Psoas muscle (tissue), 8 donors: Measurements from ENCODE around the gene MEX3A. TPM values are rescaled to one million over a fixed set of nuclear protein-coding genes. Genes with fewer than 3 reads are reported as not detected.
A peak's percentile ranks its signal among the peaks of the same experiment; 100 is the strongest.
"Not testable (repeated sequence)": the region's sequence is repeated elsewhere in the genome, so short reads cannot be mapped to it uniquely, and the experiment has no call there.

Experiments
- ATAC-seq, 4 donors: fragments of 200-7000 bp; cut with Tn5 transposase; one replicate each; pipeline ENCODE4 v1.9.1; 2020; ENCODE audit warnings: moderate library complexity in 3 of 4, mild to moderate bottlenecking in 2 of 4
- DNase-seq, 2 donors: peaks; one replicate each; pipeline ENCODE4 v3.0.0-alpha.2; 2020
- H3K27ac ChIP-seq: fragments of 200-600 bp; one replicate; pipeline ENCODE4 v1.8.0; 2022
- H3K27me3 ChIP-seq, 3 donors: fragments of 200-600 bp in 1 of 3; one replicate each; pipeline versions ENCODE4 v1.6.1 to v1.8.0; 2013 to 2022; ENCODE audit warnings: low read length in 2 of 3, mild to moderate bottlenecking in 2 of 3, moderate library complexity in 1 of 3; ENCODE audit not compliant: insufficient read depth in 3 of 3
- H3K36me3 ChIP-seq, 2 donors: fragments of 200-600 bp in 1 of 2; one replicate each; pipeline versions ENCODE4 v1.6.1 to v1.8.0; 2013 to 2022; ENCODE audit warnings: low read depth in 1 of 2, mild to moderate bottlenecking in 1 of 2, moderate library complexity in 1 of 2; ENCODE audit not compliant: insufficient read depth in 1 of 2
- H3K4me1 ChIP-seq: fragments of 200-600 bp; one replicate; pipeline ENCODE4 v1.8.0; 2022
- H3K4me3 ChIP-seq: fragments of 200-600 bp; one replicate; pipeline ENCODE4 v1.8.0; 2022; ENCODE audit warnings: mild to moderate bottlenecking
- H3K9me3 ChIP-seq: fragments of 200-600 bp; one replicate; pipeline ENCODE4 v1.8.0; 2022
- CTCF ChIP-seq: fragments of 200-600 bp; IDR thresholded peaks from one replicate; pipeline ENCODE4 v1.8.0; 2022; ENCODE audit warnings: antibody characterized with exemption
- WGBS, 3 donors: extraction: QIAGEN DNeasy Blood & Tissue Kit; methylation state at CpG; one replicate each; pipeline versions ENCODE4 v1.1.6 to v1.1.7; 2013; 5-methylcytosine and 5-hydroxymethylcytosine counted together
- intact Hi-C, 2 donors: fragments of 100-400 bp; cut with DNase I; formaldehyde crosslinking; loops; one replicate each; pipeline versions ENCODE4 v1.11.0 to v1.14.2; 2022
- polyA plus RNA-seq, 3 donors: library from polyadenylated mRNA; stranded (reverse); fragments of 200-250 nt; gene quantifications; one replicate each; pipeline ENCODE4 v1.2.3, GENCODE V29; 2013
- total RNA-seq, 4 donors: library from RNA; stranded (reverse); fragmentation: NEBNext Ultra II Directional in 2 of 4; extraction: Animal tissue kit (Norgen Biotek cat#: 25700) in 2 of 4; gene quantifications; one replicate each; pipeline versions ENCODE4 v1.2.1 to v1.2.4, GENCODE V29; 2021 to 2023
- donor health status: healthy with polysubstance abuse.
- donor health status: DM: no; HTN: no; CAD: no; lungs with moderate emphysema.
- donor health status: Bipolar disorder and iron deficiency.
- donor health status: healthy.
- donor health status: DM: yes; HTN: yes; CAD: no.
- donor health status: DM: no; HTN: no; CAD: no.
- donor health status: DM: no; HTN: no; CAD: no.
- donor health status: DM: yes; HTN: yes; CAD: no.

Gene MEX3A
- total and polyA plus RNA-seq, 7 donors: 0.06 to 0.42 (median 0.13) TPM

GRCh38 chr1:156128654-156129597 lies 46.7 kb upstream of the MEX3A start:
- Histone ChIP-seq H3K9me3 (no peaks in the 10 kb centered on the region), H3K4me1 (peaks cover 67% of the 10 kb centered on the region), H3K27me3 (no peaks in the 10 kb centered on the region), H3K36me3 (peaks cover 4 to 36% of the 10 kb centered on the region in 2 donors), H3K27ac (peak overlapping the region; percentile 99), H3K4me3 (peak overlapping the region; percentile 45)
- peak; percentile 12 to 36 (median 12) for ATAC-seq
- peak; percentile 56 to 69 for DNase-seq
- WGBS, 3 donors: 4 to 8% (median 6%) methylated on average over 8 of the region's 8 CpGs
- intact Hi-C loops: loop anchor here in 1 of 2 donors (10.0 kb wide), 1 partner anchor 376 kb away; the partner anchor contains the start of gene MEF2D
- TF ChIP-seq CTCF: no peak

GRCh38 chr1:156128308-156128653 lies 46.0 kb upstream of the MEX3A start:
- no peak for ATAC-seq
- Histone ChIP-seq H3K9me3 (no peaks in the 10 kb centered on the region), H3K36me3 (peaks cover 4 to 30% of the 10 kb centered on the region in 2 donors), H3K4me1 (peaks cover 73% of the 10 kb centered on the region), H3K27me3 (no peaks in the 10 kb centered on the region), H3K4me3 (peak overlapping the region; percentile 45), H3K27ac (peak overlapping the region; percentile 99)
- DNase-seq: no peak
- TF ChIP-seq CTCF: no peak
- intact Hi-C loops: loop anchor here in 1 of 2 donors (10.0 kb wide), 1 partner anchor 377 kb away; the partner anchor contains the start of gene MEF2D
- WGBS, 3 donors: 12 to 25% (median 12%) methylated on average over 2 of the region's 2 CpGs

- peak overlapping the region; percentile 54 for H3K4me3 ChIP-seq
- no peaks in the 10 kb centered on the region for H3K27me3 ChIP-seq
- H3K36me3 ChIP-seq: peaks cover 4 to 16% of the 10 kb centered on the region in 2 donors
- DNase-seq (peak; percentile 61 to 73), ATAC-seq (no peak)
- 26 to 39% (median 27%) methylated on average over 15 of the region's 15 CpGs for WGBS, 3 donors
- intact Hi-C loops: loop anchor here in 1 of 2 donors (10.0 kb wide), 1 partner anchor 378 kb away; the partner anchor contains the start of gene MEF2D
- TF ChIP-seq CTCF: no peak
- H3K4me1 ChIP-seq: peaks cover 87% of the 10 kb centered on the region
- peak overlapping the region; percentile 99 for H3K27ac ChIP-seq
- H3K9me3 ChIP-seq: no peaks in the 10 kb centered on the region
These were observed 44.6 kb upstream of the MEX3A start for GRCh38 chr1:156126630-156127534.

GRCh38 chr1:156126043-156126629 lies 43.9 kb upstream of the MEX3A start:
- H3K4me1 ChIP-seq: peaks cover 93% of the 10 kb centered on the region
- no peaks in the 10 kb centered on the region for H3K9me3 ChIP-seq
- TF ChIP-seq CTCF: peak; percentile 27
- no peaks in the 10 kb centered on the region for H3K27me3 ChIP-seq
- DNase-seq (peak; percentile 93 to 94), ATAC-seq (peak; percentile 16 to 29 (median 21))
- peak overlapping the region; percentile 99 for H3K27ac ChIP-seq
- 11 to 16% (median 14%) methylated on average over 11 of the region's 11 CpGs for WGBS, 3 donors
- H3K4me3 ChIP-seq: peak overlapping the region; percentile 54
- intact Hi-C loops: loop anchor here in 1 of 2 donors (10.0 kb wide), 1 partner anchor 379 kb away; the partner anchor contains the start of gene MEF2D
- peaks cover 4 to 8% of the 10 kb centered on the region in 2 donors for H3K36me3 ChIP-seq

GRCh38 chr1:156125544-156125943 lies 43.3 kb upstream of the MEX3A start:
- WGBS, 3 donors: 46 to 60% (median 47%) methylated on average over 10 of the region's 10 CpGs
- Histone ChIP-seq H3K4me3 (peak overlapping the region; percentile 54), H3K4me1 (peaks cover 98% of the 10 kb centered on the region)

More at GRCh38 chr1:156125544-156125943, 43.3 kb upstream of the MEX3A start:
- peak overlapping the region; percentile 99 for H3K27ac ChIP-seq
- ATAC-seq, H3K27me3 ChIP-seq, H3K9me3 ChIP-seq, DNase-seq, H3K36me3 ChIP-seq: not testable (repeated sequence)
- intact Hi-C loops: loop anchor here in 1 of 2 donors (10.0 kb wide), 1 partner anchor 379 kb away; the partner anchor contains the start of gene MEF2D
